Breast epithelium (tissue), 4 donors: ENCODE measurements around the gene CACNA1A. TPM values are rescaled to one million over a fixed set of nuclear protein-coding genes. Genes with fewer than 3 reads are reported as not detected.
"Not testable (repeated sequence)": the region's sequence is repeated elsewhere in the genome, so short reads cannot be mapped to it uniquely, and the experiment has no call there.

Experiments used
- DNase-seq, 2 donors: peaks; one replicate each; pipeline ENCODE4 v3.0.0-alpha.2; 2019; ENCODE audit warnings: low spot score in 2 of 2
- H3K27ac ChIP-seq, 2 donors: fragments of 200-600 bp; sonication (generic) in 1 of 2; one replicate each; pipeline ENCODE4 v1.5.1; 2016 to 2019; ENCODE audit warnings: mild to moderate bottlenecking in 1 of 2
- H3K27me3 ChIP-seq, 2 donors: fragments of 200-600 bp; sonication (generic) in 1 of 2; one replicate each; pipeline versions ENCODE4 v1.5.1 to v1.6.0; 2017 to 2019; ENCODE audit warnings: control low read depth in 1 of 2, mild to moderate bottlenecking in 1 of 2
- H3K36me3 ChIP-seq: fragments of 200-600 bp; one replicate; pipeline ENCODE4 v1.5.1; 2019
- H3K4me1 ChIP-seq, 2 donors: fragments of 200-600 bp; sonication (generic); one replicate each; pipeline ENCODE4 v1.5.1; 2016 to 2019; ENCODE audit warnings: control low read depth in 1 of 2
- H3K4me3 ChIP-seq, 3 donors: fragments of 200-600 bp; sonication (generic); 1 replicate in 2 of 3; 2 replicates in 1 of 3; pipeline ENCODE4 v1.5.1; 2016 to 2019; ENCODE audit warnings: mild to moderate bottlenecking in 3 of 3, moderate library complexity in 2 of 3
- H3K9me3 ChIP-seq, 2 donors: fragments of 200-600 bp; sonication (generic) in 1 of 2; one replicate each; pipeline ENCODE4 v1.5.1; 2016 to 2019; ENCODE audit warnings: control low read depth in 1 of 2
- CTCF ChIP-seq, 3 donors: fragments of 450-650 bp; IDR thresholded peaks; one replicate each; pipeline ENCODE4 v1.5.1; 2016 to 2017; ENCODE audit warnings: antibody characterized with exemption in 3 of 3, mild to moderate bottlenecking in 3 of 3, moderate library complexity in 3 of 3
- POLR2A ChIP-seq: fragments of 450-650 bp; IDR thresholded peaks from one replicate; pipeline ENCODE4 v1.6.1; 2016; ENCODE audit warnings: antibody characterized with exemption, mild to moderate bottlenecking, moderate library complexity
- POLR2AphosphoS5 ChIP-seq, 3 donors: sonication (generic); formaldehyde crosslinking; IDR thresholded peaks; one replicate each; pipeline ENCODE4 v1.6.1; 2017; ENCODE audit warnings: antibody characterized with exemption in 3 of 3
- intact Hi-C: fragments of 100-400 bp; cut with DNase I; formaldehyde crosslinking; loops from one replicate; pipeline ENCODE4 v1.15.1; 2023; ENCODE audit warnings: low total_unique reads
- total RNA-seq, 3 donors: library from RNA; depleted of rRNA; stranded (reverse); fragments of >200 nt; gene quantifications; one replicate each; pipeline ENCODE4 v1.1.0, GENCODE V29; 2016

Gene CACNA1A
- total RNA-seq, 3 donors from 2014 or later, result 0.16 to 1.0 (median 0.33) TPM

GRCh38 chr19:13209484-13210338 is 296.6 kb downstream of the CACNA1A start:
- H3K4me1 ChIP-seq, result no peaks in the 10 kb centered on the region
- H3K4me3 ChIP-seq, result no peak overlapping the region
- intact Hi-C loops, result no loop called here
- no peaks in the 10 kb centered on the region for H3K36me3 ChIP-seq
- no peaks in the 10 kb centered on the region for H3K9me3 ChIP-seq
- H3K27me3 ChIP-seq, result no peaks in the 10 kb centered on the region
- no peak for DNase-seq
- H3K27ac ChIP-seq, result no peak overlapping the region
- TF ChIP-seq POLR2AphosphoS5 (IDR thresholded peaks at IDR 0.05) (no peak), POLR2A (no peak), CTCF (IDR thresholded peaks at IDR 0.05) (no peak)

GRCh38 chr19:13208672-13209483 is 297.4 kb downstream of the CACNA1A start:
- Histone ChIP-seq H3K36me3 (no peaks in the 10 kb centered on the region), H3K4me1 (no peaks in the 10 kb centered on the region), H3K27ac (peak overlapping the region; percentile 92 to 99), H3K27me3 (no peaks in the 10 kb centered on the region), H3K4me3 (peak overlapping the region; percentile 56 to 88 (median 62)), H3K9me3 (no peaks in the 10 kb centered on the region)
- peak in 1 of 2 donors; percentile 25 for DNase-seq
- no peak for TF ChIP-seq POLR2A
- TF ChIP-seq POLR2AphosphoS5 (IDR thresholded peaks at IDR 0.05), result no peak
- no peak for TF ChIP-seq CTCF (IDR thresholded peaks at IDR 0.05)
- intact Hi-C loops, result no loop called here

- no peaks in the 10 kb centered on the region for H3K9me3 ChIP-seq
- intact Hi-C loops, result no loop called here
These were observed 298.2 kb downstream of the CACNA1A start for GRCh38 chr19:13207846-13208671.

GRCh38 chr19:13207237-13207845 is 298.9 kb downstream of the CACNA1A start:
- Histone ChIP-seq H3K27ac (peak overlapping the region; percentile 92 to 99), H3K4me1 (no peaks in the 10 kb centered on the region), H3K27me3 (no peaks in the 10 kb centered on the region), H3K9me3 (no peaks in the 10 kb centered on the region), H3K36me3 (no peaks in the 10 kb centered on the region), H3K4me3 (peak overlapping the region; percentile 56 to 88 (median 62))
- peak in 1 of 2 donors; percentile 40 for DNase-seq
- TF ChIP-seq POLR2A (no peak), POLR2AphosphoS5 (IDR thresholded peaks at IDR 0.05) (peak in 2 of 3 donors; percentile 10 to 25)
- intact Hi-C loops, result no loop called here

More at GRCh38 chr19:13207846-13208671, 298.2 kb downstream of the CACNA1A start:
- Histone ChIP-seq H3K4me3 (peak overlapping the region; percentile 56 to 88 (median 62)), H3K27me3 (no peaks in the 10 kb centered on the region), H3K36me3 (no peaks in the 10 kb centered on the region), H3K4me1 (no peaks in the 10 kb centered on the region), H3K27ac (peak overlapping the region; percentile 92 to 99)
- TF ChIP-seq CTCF (IDR thresholded peaks at IDR 0.05), result no peak
- no peak for TF ChIP-seq POLR2A
- TF ChIP-seq POLR2AphosphoS5 (IDR thresholded peaks at IDR 0.05), result no peak
- peak in 1 of 2 donors; percentile 50 for DNase-seq

GRCh38 chr19:13206587-13206986 is 299.7 kb downstream of the CACNA1A start:
- H3K4me3 ChIP-seq, result peak overlapping the region in 2 of 3 donors; percentile 62 to 88
- intact Hi-C loops, result no loop called here

GRCh38 chr19:13202112-13202511 is 304.2 kb downstream of the CACNA1A start:
- DNase-seq, H3K4me3 ChIP-seq, H3K27ac ChIP-seq, H3K4me1 ChIP-seq, H3K27me3 ChIP-seq, H3K9me3 ChIP-seq, H3K36me3 ChIP-seq, intact Hi-C loops: not testable (repeated sequence)

More at GRCh38 chr19:13206587-13206986, 299.7 kb downstream of the CACNA1A start:
- no peak for DNase-seq
- Histone ChIP-seq H3K9me3 (no peaks in the 10 kb centered on the region), H3K27ac (peak overlapping the region; percentile 92 to 99), H3K36me3 (no peaks in the 10 kb centered on the region), H3K4me1 (no peaks in the 10 kb centered on the region), H3K27me3 (no peaks in the 10 kb centered on the region)
- no peak for TF ChIP-seq POLR2AphosphoS5 (IDR thresholded peaks at IDR 0.05)
- TF ChIP-seq POLR2A, result no peak
- no peak for TF ChIP-seq CTCF (IDR thresholded peaks at IDR 0.05)
